ENCODE results near the gene DIDO1.
"Not testable (repeated sequence)": the region's sequence is repeated elsewhere in the genome, so short reads cannot be mapped to it uniquely, and the experiment has no call there.

The DIDO1 gene

GRCh38 chr20:62875419-62876361, 50.6 kb downstream of the DIDO1 start:
- peak; percentile 81 for DNase-seq

- no peak for DNase-seq
Measured at GRCh38 chr20:62874964-62875344, 51.4 kb downstream of the DIDO1 start.

- peak; percentile 38 for DNase-seq
Measured at GRCh38 chr20:62873681-62874031, 52.6 kb downstream of the DIDO1 start.

DNA sequence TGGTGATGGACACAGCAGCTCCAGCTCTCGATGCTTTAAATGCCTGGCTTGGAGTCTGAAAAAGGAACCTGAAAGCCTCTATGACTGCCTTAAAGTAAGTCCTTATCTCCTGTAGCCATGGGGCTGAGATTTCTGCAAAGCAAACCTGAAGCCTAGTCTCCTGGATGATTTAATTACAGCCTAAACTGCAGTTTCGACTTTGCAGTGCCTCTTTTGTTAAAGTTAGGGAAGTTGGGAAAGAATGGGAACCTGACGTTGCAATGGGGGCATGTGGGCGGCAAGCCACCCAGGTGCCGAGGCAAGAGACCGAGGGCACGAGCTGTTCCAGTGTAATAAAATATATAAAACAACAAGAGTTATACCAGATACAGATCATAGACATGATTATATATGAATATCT, 53.0 kb downstream of the DIDO1 start:
- DNase-seq: no peak

- no peak for DNase-seq
Measured at GRCh38 chr20:62872862-62873261, 53.4 kb downstream of the DIDO1 start.

GRCh38 chr20:62872184-62872847, 54.0 kb downstream of the DIDO1 start:
- DNase-seq: no peak

GRCh38 chr20:62864207-62864606, 62.1 kb downstream of the DIDO1 start:
- DNase-seq: no peak

GRCh38 chr20:62861726-62862336, 64.5 kb downstream of the DIDO1 start, which contains the start of gene TCFL5:
Gene TCFL5 (minus strand): TSS chr20:62861822. CDS start chr20:62861670, 152 bp downstream.
- DNase-seq: peak; percentile 88

GRCh38 chr20:62860924-62861691, 65.2 kb downstream of the DIDO1 start:
- DNase-seq: no peak

- peak; percentile 50 for DNase-seq
Measured at GRCh38 chr20:62860391-62860923, 65.8 kb downstream of the DIDO1 start.

GRCh38 chr20:62859721-62860120, 66.6 kb downstream of the DIDO1 start:
- no peak for DNase-seq

- DNase-seq: peak; percentile 49
Measured at GRCh38 chr20:62858058-62858830, 68.1 kb downstream of the DIDO1 start.

- DNase-seq: no peak
Measured at GRCh38 chr20:62856931-62857619, 69.2 kb downstream of the DIDO1 start.

GRCh38 chr20:62855120-62855519, 71.2 kb downstream of the DIDO1 start:
- DNase-seq: no peak

DNA sequence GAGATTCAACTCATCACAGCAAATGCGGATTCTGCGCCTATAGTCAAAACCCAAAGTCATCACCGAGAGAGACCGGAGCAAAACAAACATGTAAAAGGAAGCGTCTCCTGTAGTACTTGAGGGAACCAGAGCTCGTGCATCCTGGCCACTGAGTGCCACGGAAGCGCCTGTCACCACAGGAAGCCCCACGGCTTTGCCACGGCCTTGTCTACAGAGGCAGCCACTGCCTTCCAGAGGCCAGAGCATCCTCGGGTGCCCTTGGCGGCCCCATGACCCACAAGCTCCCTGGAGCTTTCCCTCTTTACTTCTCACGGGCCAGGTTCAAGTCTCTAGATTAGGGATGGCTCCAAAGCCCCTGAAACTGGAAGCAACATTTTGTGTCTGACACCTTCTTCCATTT, 72.2 kb downstream of the DIDO1 start:
- DNase-seq: no peak

- DNase-seq: not testable (repeated sequence)
Measured at GRCh38 chr20:62853304-62853703, 73.0 kb downstream of the DIDO1 start.

DNA sequence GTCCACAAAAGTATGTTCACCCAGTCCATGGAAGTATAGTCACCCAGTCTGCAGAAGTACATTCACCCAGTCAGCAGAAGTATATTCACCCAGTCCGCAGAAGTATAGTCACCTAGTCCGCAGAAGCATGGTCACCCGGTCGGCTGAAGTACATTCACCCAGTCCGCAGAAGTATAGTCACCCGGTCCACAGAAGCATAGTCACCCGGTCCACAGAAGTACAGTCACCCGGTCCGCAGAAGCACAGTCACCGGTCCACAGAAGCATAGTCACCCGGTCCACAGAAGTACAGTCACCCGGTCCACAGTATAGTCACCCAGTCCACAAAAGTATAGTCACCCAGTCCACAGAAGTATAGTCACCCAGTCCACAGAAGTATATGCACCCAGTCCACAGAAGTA, 73.5 kb downstream of the DIDO1 start:
- DNase-seq: no peak

GRCh38 chr20:62852196-62852595, 74.1 kb downstream of the DIDO1 start:
- no peak for DNase-seq

DNA sequence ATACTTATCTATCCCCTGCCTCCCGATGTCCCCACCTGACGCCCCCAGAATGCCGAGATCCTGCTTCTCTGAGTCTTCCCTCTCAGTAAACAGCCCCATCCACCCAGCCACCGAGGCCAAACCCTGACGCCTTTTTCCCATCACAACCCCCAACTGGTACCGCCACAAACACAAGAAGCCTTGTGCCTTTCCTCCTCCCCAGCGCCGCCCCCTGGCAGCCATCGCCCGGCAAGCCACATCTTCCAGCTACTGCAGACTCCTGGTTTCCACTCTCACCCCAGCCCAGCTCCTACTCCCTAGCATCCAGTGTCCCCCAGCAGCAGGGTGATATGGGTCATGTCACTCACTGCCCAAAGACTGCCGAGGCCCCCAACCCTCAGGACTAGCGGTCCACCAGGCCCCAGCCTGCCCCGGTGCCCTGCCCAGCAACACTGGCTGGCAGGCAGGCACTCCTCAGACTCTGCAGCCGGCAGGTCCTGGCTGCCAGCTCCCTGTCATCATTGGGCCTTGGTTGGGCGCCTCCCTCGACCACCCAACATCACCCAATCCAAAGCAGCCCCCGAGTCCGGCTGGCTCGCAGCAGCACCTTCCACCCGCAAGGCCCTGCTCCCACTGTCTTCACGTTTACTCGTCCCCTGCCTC, 75.9 kb downstream of the DIDO1 start:
- DNase-seq: peak; percentile 76

DNA sequence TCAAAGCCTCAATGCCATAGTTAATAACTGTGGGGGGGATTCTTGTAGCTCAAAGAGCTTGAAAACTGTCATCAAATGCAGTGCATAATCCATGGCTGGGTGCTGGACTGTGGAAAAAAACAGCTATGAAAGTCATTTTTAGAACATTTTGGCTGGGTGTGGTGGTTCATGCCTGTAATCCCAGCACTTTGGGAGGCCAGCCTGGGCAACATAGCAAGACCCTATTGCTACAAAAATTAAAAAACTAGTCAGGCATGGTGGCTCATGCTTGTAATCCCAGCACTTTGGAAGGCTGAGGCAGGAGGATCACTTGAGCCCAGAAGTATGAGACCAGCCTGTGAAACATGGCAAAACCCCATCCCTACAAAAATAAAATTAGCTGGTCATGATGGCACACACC, 76.9 kb downstream of the DIDO1 start:
- DNase-seq: no peak

- not testable (repeated sequence) for DNase-seq
Measured at GRCh38 chr20:62848917-62849316, 77.4 kb downstream of the DIDO1 start.
